Cardiac ventricle fibroblast (primary cell): ENCODE results near the gene RPL29. TPM values are rescaled to one million over a fixed set of nuclear protein-coding genes. Genes with fewer than 3 reads are reported as not detected.

Source experiments
- total RNA-seq: library from RNA; depleted of rRNA; stranded (reverse); fragments of >200 nt; gene quantifications from 2 replicates; pipeline ENCODE4 v1.2.3, GENCODE V29; 2015

The RPL29 gene
- 2,153 and 2,428 TPM in 2 replicates for total RNA-seq

DNA sequence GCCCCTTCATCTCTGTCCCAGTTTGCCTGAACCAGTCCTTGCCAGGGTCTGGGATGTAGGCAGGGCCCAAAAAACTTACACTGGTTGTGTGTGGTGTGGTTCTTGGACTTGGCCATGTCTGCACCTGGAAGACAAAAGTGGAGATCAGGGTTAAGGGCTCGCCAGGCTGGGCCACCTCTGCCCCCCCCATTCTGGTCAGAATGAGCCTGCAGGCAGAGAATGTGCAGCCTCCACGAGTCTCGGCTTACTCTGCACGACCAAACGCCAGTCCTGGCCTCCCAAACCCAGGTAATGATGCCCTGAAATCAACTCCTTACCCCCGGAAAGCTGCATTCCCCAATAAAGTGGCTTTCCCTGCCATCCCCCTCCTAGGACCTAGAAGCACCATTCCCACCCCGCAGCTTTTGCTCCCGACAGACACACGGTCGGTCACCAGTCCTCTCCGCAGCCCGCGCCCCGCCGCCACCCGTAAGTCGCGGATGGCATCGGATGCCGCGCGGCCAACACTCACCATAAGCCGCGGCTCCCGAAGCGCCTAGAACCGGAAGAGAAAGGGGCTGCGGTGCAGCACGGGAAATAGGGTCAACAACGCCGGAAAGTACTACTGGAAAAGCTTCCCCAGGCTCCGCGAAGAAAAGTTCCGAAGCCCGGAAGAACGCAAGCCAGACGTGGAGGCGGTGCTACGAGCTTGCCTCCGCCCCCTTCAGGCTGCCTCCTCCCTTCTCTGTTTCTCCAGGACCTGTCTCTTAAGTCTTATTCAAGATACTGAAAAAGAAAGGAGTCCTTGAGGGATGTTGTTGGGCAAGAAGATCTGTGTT, at the start of gene RPL29:
Gene RPL29 (minus strand): TSS at position 550 of the 818 bp plus-strand sequence. CDS start 434 bp downstream, at position 116.

DNA sequence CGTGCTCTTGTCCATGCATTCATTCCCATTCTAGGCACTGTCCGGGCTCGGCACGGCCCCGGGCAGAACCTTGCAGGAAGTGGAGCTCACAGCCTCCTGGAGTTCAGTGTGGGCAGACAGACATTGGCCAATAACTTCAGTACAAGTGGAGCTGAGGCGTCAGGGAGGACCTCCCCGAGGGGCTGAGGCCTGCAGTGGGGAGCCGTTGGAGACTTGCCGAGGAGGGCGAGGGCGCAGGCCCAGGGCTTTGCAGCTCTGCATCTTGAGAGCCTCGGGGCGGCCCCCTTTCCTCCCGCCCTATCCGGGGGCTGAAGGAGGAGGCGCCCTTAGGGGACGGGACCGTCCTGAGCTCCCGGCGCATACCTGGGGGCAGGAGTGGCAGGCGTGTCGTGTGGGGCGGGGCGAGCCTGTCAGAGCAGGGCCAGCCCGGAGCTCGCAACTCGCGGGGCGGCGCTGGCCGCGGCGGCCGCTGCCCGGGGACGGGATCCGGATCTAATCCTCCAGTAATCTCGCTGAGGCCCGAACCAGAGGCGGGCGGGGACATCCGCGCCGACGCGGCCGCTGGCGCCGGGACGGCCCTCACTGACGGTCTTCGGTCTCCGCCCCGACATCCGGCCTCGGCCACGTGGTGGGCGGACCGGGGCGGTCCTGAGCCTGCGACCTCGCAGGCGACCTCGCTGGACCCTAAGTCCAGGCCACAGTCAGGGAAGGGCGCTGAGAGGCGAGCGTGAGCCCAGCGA, 12.7 kb downstream of the RPL29 start, which contains the start of gene ACY1:
Gene ACY1 (plus strand): TSS at position 698 of the 740 bp plus-strand sequence. CDS start 530 bp downstream, outside the sequence.

DNA sequence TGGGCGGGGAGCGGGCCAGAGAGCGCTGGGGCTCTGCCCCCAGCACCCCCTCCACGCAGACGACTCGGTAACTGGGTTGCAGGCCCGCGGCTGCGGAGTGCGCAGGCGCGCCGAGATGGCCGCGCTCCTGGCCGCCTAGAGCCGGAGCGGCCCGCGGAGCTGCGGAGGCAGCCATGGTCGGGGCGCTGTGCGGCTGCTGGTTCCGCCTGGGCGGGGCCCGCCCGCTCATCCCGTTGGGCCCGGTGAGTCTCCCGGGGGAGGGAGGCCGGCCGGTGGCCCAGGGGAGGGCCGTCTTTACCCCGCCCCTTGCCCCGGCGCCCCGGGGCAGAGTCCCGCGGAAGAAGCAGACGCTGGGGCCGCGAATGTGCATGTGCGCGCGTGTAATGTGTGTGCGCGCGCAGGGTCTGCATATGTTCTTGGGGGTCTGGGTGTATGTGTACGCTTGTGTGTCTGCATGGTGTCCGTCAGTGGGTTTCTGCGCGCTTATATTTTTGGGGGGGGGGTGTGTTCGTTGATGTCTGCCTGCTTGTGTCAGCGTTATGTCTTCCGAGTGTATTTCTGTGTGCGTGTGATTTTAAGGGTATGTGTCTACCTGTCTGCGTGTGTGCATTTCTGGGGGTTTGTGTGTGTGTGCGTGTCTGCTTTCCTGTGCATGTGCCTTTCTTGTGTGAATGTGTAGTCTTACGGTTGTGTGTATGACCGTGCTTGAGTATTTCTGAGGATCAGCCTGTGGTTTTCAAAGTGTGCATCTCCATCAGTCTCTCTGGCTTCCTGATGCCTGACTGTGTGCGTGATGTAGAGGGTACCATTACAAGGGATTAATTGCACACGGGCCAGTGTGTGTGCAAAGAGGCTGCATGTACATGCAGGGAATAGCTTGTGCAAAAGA, 20.5 kb downstream of the RPL29 start, which contains the start of gene ABHD14A:
Gene ABHD14A (plus strand): TSS at position 102 of the 889 bp plus-strand sequence. CDS start 72 bp downstream, at position 174.

GRCh38 chr3:51967384-51968169, 28.1 kb downstream of the RPL29 start, which contains the start of gene PCBP4:
TSS of gene PCBP4 (minus strand) at chr3:51967454. CDS start at chr3:51961240, 6,214 bp downstream.

DNA sequence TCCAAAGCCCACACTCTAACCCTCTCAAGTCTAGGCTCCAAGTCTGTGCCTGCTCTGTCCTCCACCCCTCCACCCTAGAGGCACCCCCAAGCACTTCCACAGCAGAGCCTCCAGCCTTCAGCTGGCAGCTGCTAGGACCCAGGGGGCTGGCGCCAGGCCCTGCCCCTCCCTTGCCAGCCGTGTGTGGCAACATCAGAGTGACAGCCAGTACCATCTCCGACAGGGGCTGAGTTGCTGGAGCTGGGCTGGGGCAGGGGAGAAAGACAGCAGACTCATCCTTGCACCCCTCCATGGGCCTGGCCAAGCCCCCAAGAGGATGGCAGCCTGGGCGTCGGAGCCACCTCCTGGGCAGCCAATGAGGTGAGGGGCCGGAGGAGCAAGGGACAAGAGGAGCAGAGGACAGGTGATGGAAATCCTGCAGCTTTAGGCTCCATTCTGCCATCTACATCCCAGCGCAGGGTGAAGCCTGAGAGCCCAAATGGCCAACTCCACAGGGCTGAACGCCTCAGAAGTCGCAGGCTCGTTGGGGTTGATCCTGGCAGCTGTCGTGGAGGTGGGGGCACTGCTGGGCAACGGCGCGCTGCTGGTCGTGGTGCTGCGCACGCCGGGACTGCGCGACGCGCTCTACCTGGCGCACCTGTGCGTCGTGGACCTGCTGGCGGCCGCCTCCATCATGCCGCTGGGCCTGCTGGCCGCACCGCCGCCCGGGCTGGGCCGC, 40.4 kb downstream of the RPL29 start, which contains the start of gene GPR62:
Gene GPR62 (plus strand): TSS at position 207 of the 718 bp plus-strand sequence. CDS start 272 bp downstream, at position 479.

Other genes starting within 250 kb of the RPL29 start
- gene IQCF6, start 216.7 kb downstream of the RPL29 start, total RNA-seq = not detected in 2 replicates
- gene IQCF2, start 134.3 kb downstream of the RPL29 start, total RNA-seq = not detected in 2 replicates
- not detected in 2 replicates for gene IQCF5, start 120.3 kb downstream of the RPL29 start, total RNA-seq
- gene IQCF1, start 92.5 kb downstream of the RPL29 start, total RNA-seq = not detected in 2 replicates
- 22.3 and 24.1 TPM in 2 replicates for gene RRP9, start 54.0 kb downstream of the RPL29 start, total RNA-seq
- gene PARP3, start 53.5 kb downstream of the RPL29 start, total RNA-seq = 21.2 and 26.0 TPM in 2 replicates
- 0.12 TPM in 1 of 2 replicates, not detected in the other for gene GPR62, start 40.5 kb downstream of the RPL29 start, total RNA-seq
- 35.4 and 50.2 TPM in 2 replicates for gene PCBP4, start 28.4 kb downstream of the RPL29 start, total RNA-seq
- 59.8 and 81.4 TPM in 2 replicates for gene ABHD14B, start 21.8 kb downstream of the RPL29 start, total RNA-seq
- gene ABHD14A, start 20.8 kb downstream of the RPL29 start, total RNA-seq = 39.6 and 47.2 TPM in 2 replicates
- gene ACY1, start 12.4 kb downstream of the RPL29 start, total RNA-seq = 46.6 and 47.5 TPM in 2 replicates
- gene DUSP7, start 60.7 kb upstream of the RPL29 start, total RNA-seq = 8.9 and 12.9 TPM in 2 replicates
- gene POC1A, start 158.5 kb upstream of the RPL29 start, total RNA-seq = 1.2 and 2.1 TPM in 2 replicates
- 16.3 and 18.0 TPM in 2 replicates for gene ALAS1, start 202.3 kb upstream of the RPL29 start, total RNA-seq
- not detected in 2 replicates for gene TLR9, start 229.8 kb upstream of the RPL29 start, total RNA-seq
- gene TWF2, start 243.3 kb upstream of the RPL29 start, total RNA-seq = 81.2 and 92.4 TPM in 2 replicates
- gene PPM1M, start 249.9 kb upstream of the RPL29 start, total RNA-seq = 16.3 and 20.8 TPM in 2 replicates